Gastroesophageal sphincter (tissue), 3 donors: ENCODE results near the gene OR2AT4.

Experiments
- CTCF ChIP-seq, 4 experiments: fragments of 200-600 bp in 2 of 4; fragments of 450-650 bp in 2 of 4; sonication (generic) in 1 of 4; IDR thresholded peaks; one replicate each; pipeline ENCODE4 v1.5.1; 2017 to 2019; ENCODE audit warnings: antibody characterized with exemption in 4 of 4, mild to moderate bottlenecking in 2 of 4, moderate library complexity in 2 of 4
- EP300 ChIP-seq: sonication (generic); formaldehyde crosslinking; IDR thresholded peaks from one replicate; pipeline ENCODE4 v1.6.1; 2017; ENCODE audit warnings: antibody characterized with exemption, mild to moderate bottlenecking
- POLR2AphosphoS5 ChIP-seq: sonication (generic); formaldehyde crosslinking; IDR thresholded peaks from one replicate; pipeline ENCODE4 v1.6.1; 2017; ENCODE audit warnings: antibody characterized with exemption

GRCh38 chr11:75143420-75143731 lies 46.7 kb upstream of the OR2AT4 start:
- TF ChIP-seq CTCF (IDR thresholded peaks at IDR 0.05) (no peak), POLR2AphosphoS5 (no peak), EP300 (no peak)
